Measurements from ENCODE around the gene STRA8.

GRCh38 chr7:135258585-135258984 lies 24.9 kb downstream of the STRA8 start:
- no peak for TF ChIP-seq TAF1 (IDR thresholded peaks at IDR 0.05; ENCODE audit: low read depth)
- no peak for TF ChIP-seq CEBPB (IDR thresholded peaks at IDR 0.05)
